B cell (primary cell): ENCODE measurements around the gene MSH5. TPM values are rescaled to one million over a fixed set of nuclear protein-coding genes. Genes with fewer than 3 reads are reported as not detected.

Experiments
- ATAC-seq: fragments of 200-7000 bp; cut with Tn5 transposase; one replicate; pipeline ENCODE4 v1.10.0; 2021; ENCODE audit warnings: low read depth, mild to moderate bottlenecking, moderate number of reproducible peaks, moderate library complexity
- CTCF ChIA-PET: fragments of 350-600 bp; sonication (Branson Sonifier 250); formaldehyde crosslinking; loops from one replicate; lab custom pipeline; 2021; ENCODE audit warnings: antibody characterized with exemption, inconsistent platforms; lab: Charles Lee
- POLR2A ChIA-PET: fragments of 350-600 bp; sonication (Branson Sonifier 250); formaldehyde crosslinking; loops from one replicate; lab custom pipeline; 2021; ENCODE audit warnings: antibody characterized with exemption; lab: Charles Lee
- DNase-seq: peaks from one replicate; pipeline ENCODE4 v3.0.0; 2013
- H2AFZ ChIP-seq: 2 replicates; pipeline ENCODE4 v1.6.1; 2012; ENCODE audit warnings: mild to moderate bottlenecking, low read depth, low read length; ENCODE audit not compliant: insufficient read depth, poor library complexity, severe bottlenecking
- H3K27ac ChIP-seq, 2 donors: 1 replicate in 1 of 2; 2 replicates in 1 of 2; pipeline ENCODE4 v1.5.1; 2012 to 2013; ENCODE audit warnings: low read length in 2 of 2, mild to moderate bottlenecking in 2 of 2, moderate library complexity in 1 of 2
- H3K27me3 ChIP-seq, 4 experiments: fragments of 200-600 bp in 1 of 4; sonication (generic) in 1 of 4; replicated peaks in 1 of 4; 1 replicate in 2 of 4; 2 replicates in 2 of 4; pipeline versions ENCODE4 v1.6.1 to v1.7.0; 2013 to 2016; ENCODE audit warnings: low read length in 3 of 4, mild to moderate bottlenecking in 2 of 4, mixed read lengths in 1 of 4, moderate library complexity in 1 of 4; ENCODE audit not compliant: insufficient read depth in 4 of 4, control insufficient read depth in 3 of 4; ENCODE audit errors: control extremely low read depth in 1 of 4
- H3K36me3 ChIP-seq, 2 experiments: replicated peaks in 1 of 2; 1 replicate in 1 of 2; 2 replicates in 1 of 2; pipeline versions ENCODE4 v1.6.1 to v1.7.1; 2013; ENCODE audit warnings: low read length in 1 of 2; ENCODE audit not compliant: insufficient read depth in 2 of 2, control insufficient read depth in 1 of 2; ENCODE audit errors: control extremely low read depth in 1 of 2, extremely low read depth in 1 of 2
- H3K4me1 ChIP-seq, 2 donors: fragments of 200-600 bp in 1 of 2; sonication (generic) in 1 of 2; 1 replicate in 1 of 2; 2 replicates in 1 of 2; pipeline versions ENCODE4 v1.5.1 to v1.6.1; 2013 to 2017; ENCODE audit warnings: low read length in 2 of 2; ENCODE audit not compliant: control insufficient read depth in 2 of 2, insufficient read depth in 2 of 2
- H3K4me2 ChIP-seq: replicated peaks from 2 replicates; pipeline ENCODE3; 2012; ENCODE audit warnings: mild to moderate bottlenecking, low read depth, low read length; ENCODE audit not compliant: poor library complexity, severe bottlenecking
- H3K4me3 ChIP-seq, 5 experiments: fragments of 200-600 bp in 1 of 5; sonication (generic) in 1 of 5; 1 replicate in 3 of 5; 2 replicates in 2 of 5; pipeline versions ENCODE4 v1.5.1 to v1.7.0; 2011 to 2016; ENCODE audit warnings: low read length in 4 of 5, mild to moderate bottlenecking in 4 of 5, low read depth in 2 of 5, control low read depth in 1 of 5, moderate library complexity in 1 of 5; ENCODE audit not compliant: insufficient read depth in 1 of 5; ENCODE audit errors: control extremely low read depth in 1 of 5, extremely low read depth in 1 of 5
- H3K79me2 ChIP-seq: fragments of 200-600 bp; sonication (generic); one replicate; pipeline ENCODE4 v1.6.0; 2016; ENCODE audit warnings: low read length; ENCODE audit not compliant: control insufficient read depth, insufficient read depth
- H3K9ac ChIP-seq: fragments of 200-600 bp; sonication (generic); 2 replicates; pipeline ENCODE4 v1.6.1; 2017; ENCODE audit warnings: mild to moderate bottlenecking, low read length, moderate library complexity
- H3K9me3 ChIP-seq, 3 donors: one replicate each; pipeline versions ENCODE4 v1.6.1 to v1.7.1; 2013; ENCODE audit warnings: low read length in 2 of 3; ENCODE audit not compliant: control insufficient read depth in 2 of 3, insufficient read depth in 1 of 3; ENCODE audit errors: control extremely low read depth in 1 of 3
- H4K20me1 ChIP-seq: 2 replicates; pipeline ENCODE4 v1.6.0; 2012; ENCODE audit warnings: mild to moderate bottlenecking, low read length; ENCODE audit not compliant: insufficient read depth, control insufficient read depth, poor library complexity, severe bottlenecking
- H3K27ac Mint-ChIP-seq: one replicate; pipeline ENCODE4 v1.8.0; 2021; ENCODE audit warnings: mixed read lengths
- H3K27me3 Mint-ChIP-seq: one replicate; pipeline ENCODE4 v1.8.0; 2021; ENCODE audit warnings: mixed read lengths
- H3K4me1 Mint-ChIP-seq: one replicate; pipeline ENCODE4 v1.8.0; 2021; ENCODE audit warnings: mixed read lengths
- H3K4me3 Mint-ChIP-seq: one replicate; pipeline ENCODE4 v1.8.0; 2021; ENCODE audit warnings: mixed read lengths
- H3K9me3 Mint-ChIP-seq: one replicate; pipeline ENCODE4 v1.8.0; 2022; ENCODE audit warnings: mixed read lengths; ENCODE audit not compliant: insufficient read depth
- EZH2 ChIP-seq: IDR thresholded peaks from 2 replicates; pipeline ENCODE4 v1.6.1; 2012; ENCODE audit warnings: borderline replicate concordance, low read depth, mild to moderate bottlenecking, moderate library complexity, low read length; ENCODE audit not compliant: insufficient read depth, poor library complexity, severe bottlenecking
- WGBS: methylation state at CpG from one replicate; pipeline ENCODE4 v1.1.5; 2013; ENCODE audit warnings: missing lambda C conversion rate; ENCODE audit not compliant: insufficient coverage; 5-methylcytosine and 5-hydroxymethylcytosine counted together
- intact Hi-C: fragments of 100-400 bp; cut with micrococcal nuclease; formaldehyde crosslinking; loops from one replicate; pipeline ENCODE4 v1.10.0; 2022
- polyA plus RNA-seq: library from polyadenylated mRNA; depleted of rRNA; stranded (reverse); fragments of >200 nt; gene quantifications from 2 replicates; pipeline ENCODE4 v1.2.3, GENCODE V29; 2012
- total RNA-seq, 2 donors: library from RNA; stranded (reverse); fragments of 120-200 nt in 1 of 2; gene quantifications; 1 replicate in 1 of 2; 2 replicates in 1 of 2; pipeline versions ENCODE4 v1.2.3 to v1.2.4, GENCODE V29; 2013 to 2022
- TF ChIP-seq, protein P1 (sequence below): fragments of 200-600 bp; IDR thresholded peaks from one replicate; pipeline ENCODE4 v1.8.0; 2022; ENCODE audit warnings: antibody characterized with exemption, mild to moderate bottlenecking

Gene MSH5
- total and polyA plus RNA-seq, 2 donors (not counting 1 experiment from before 2014, with no cell fraction given), result 49.9 to 51.6 TPM

DNA sequence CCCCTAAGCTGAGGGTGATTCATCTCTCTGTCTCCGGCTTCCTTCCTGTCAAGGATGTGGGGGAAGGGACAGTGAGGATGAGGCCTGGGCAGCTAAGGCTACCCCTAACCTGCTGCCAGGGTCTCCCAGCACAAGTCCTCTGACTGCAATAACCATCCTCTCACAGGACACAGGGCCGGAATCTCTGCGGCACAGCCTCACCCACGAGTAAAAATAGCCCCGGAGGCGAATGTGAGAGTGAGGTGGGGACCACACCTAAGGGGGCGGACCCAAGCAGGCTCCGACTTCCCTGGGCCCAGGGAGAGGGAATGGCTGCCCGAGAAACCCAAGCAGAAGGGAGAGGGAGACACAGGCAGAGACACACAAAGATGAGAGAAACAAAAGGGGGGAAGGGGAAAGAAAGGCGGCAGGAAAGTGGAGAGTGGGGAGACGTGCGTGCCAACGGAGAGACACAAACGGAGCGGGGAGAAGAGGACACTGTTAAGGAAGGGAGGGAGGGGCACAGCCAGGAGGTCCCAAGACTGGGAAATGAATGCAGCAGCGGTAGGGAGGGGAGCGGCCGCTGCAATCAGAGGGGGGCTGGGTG is 4.9 kb upstream of the MSH5 start:
- H2AFZ ChIP-seq, result peak overlapping the region; percentile 63
- intact Hi-C loops, result loop anchor here (5.0 to 10.0 kb wide), 5 partner anchors 68 to 460 kb away; partner anchors contain the start of genes CSNK2B, DDX39B, DXO and EHMT2
- CTCF ChIA-PET, result interaction anchor here (0.9 to 7.8 kb wide), 5 partner anchors 6 to 218 kb away, joined by 3 to 90 read pairs (median 46); partner anchors contain the start of gene DDAH2
- no peaks in the 10 kb centered on the region for H3K27me3 ChIP-seq
- H3K36me3 ChIP-seq, result peaks cover 4 to 39% of the 10 kb centered on the region in 2 experiments
- peak overlapping the region; percentile 91 for H3K9ac ChIP-seq
- no peaks in the 10 kb centered on the region for H3K9me3 ChIP-seq
- POLR2A ChIA-PET, result interaction anchor here (0.5 to 2.2 kb wide), 11 partner anchors 31 to 1886 kb away, joined by 3 to 9 read pairs (median 5); partner anchors contain the start of genes ABHD16A, BAG6, HSPA1A and HSPA1L
- peak overlapping the region; percentile 82 for H3K4me2 ChIP-seq
- WGBS, result 1% methylated on average over 11 of the region's 18 CpGs
- peaks cover 15% of the 10 kb centered on the region for H4K20me1 ChIP-seq
- H3K9me3 Mint-ChIP-seq, result no peaks in the 10 kb centered on the region
- peak overlapping the region; percentile 100 for H3K4me3 Mint-ChIP-seq
- DNase-seq (peak; percentile 50), ATAC-seq (peak; percentile 26)
- peaks cover 42% of the 10 kb centered on the region for H3K79me2 ChIP-seq
- H3K4me3 ChIP-seq, result peak overlapping the region; percentile 73 to 99 (median 87)
- TF ChIP-seq, protein P1, sequence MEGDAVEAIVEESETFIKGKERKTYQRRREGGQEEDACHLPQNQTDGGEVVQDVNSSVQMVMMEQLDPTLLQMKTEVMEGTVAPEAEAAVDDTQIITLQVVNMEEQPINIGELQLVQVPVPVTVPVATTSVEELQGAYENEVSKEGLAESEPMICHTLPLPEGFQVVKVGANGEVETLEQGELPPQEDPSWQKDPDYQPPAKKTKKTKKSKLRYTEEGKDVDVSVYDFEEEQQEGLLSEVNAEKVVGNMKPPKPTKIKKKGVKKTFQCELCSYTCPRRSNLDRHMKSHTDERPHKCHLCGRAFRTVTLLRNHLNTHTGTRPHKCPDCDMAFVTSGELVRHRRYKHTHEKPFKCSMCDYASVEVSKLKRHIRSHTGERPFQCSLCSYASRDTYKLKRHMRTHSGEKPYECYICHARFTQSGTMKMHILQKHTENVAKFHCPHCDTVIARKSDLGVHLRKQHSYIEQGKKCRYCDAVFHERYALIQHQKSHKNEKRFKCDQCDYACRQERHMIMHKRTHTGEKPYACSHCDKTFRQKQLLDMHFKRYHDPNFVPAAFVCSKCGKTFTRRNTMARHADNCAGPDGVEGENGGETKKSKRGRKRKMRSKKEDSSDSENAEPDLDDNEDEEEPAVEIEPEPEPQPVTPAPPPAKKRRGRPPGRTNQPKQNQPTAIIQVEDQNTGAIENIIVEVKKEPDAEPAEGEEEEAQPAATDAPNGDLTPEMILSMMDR, result no peak
- TF ChIP-seq EZH2, result no peak
- no peaks in the 10 kb centered on the region for H3K27me3 Mint-ChIP-seq
- peak overlapping the region; percentile 81 to 96 for H3K27ac ChIP-seq
- peaks cover 50 to 58% of the 10 kb centered on the region in 2 donors for H3K4me1 ChIP-seq
- H3K27ac Mint-ChIP-seq, result peak overlapping the region; percentile 91
- H3K4me1 Mint-ChIP-seq, result peaks cover 80% of the 10 kb centered on the region
